Smooth muscle cell (in vitro differentiated cells): Measurements from ENCODE around the gene CDH4. TPM values are rescaled to one million over a fixed set of nuclear protein-coding genes. Genes with fewer than 3 reads are reported as not detected.

Experiments
- DNase-seq: peaks from one replicate; lab custom pipeline; 2025; ENCODE audit not compliant: unreplicated experiment; lab: John Stamatoyannopoulos, UW
- H2AFZ ChIP-seq: fragments of 200-600 bp; sonication (generic); 2 replicates; pipeline ENCODE4 v1.6.0; 2016; ENCODE audit warnings: antibody characterized with exemption, low read depth, mild to moderate bottlenecking
- H3F3A ChIP-seq: fragments of 200-600 bp; sonication (generic); 2 replicates; pipeline ENCODE4 v1.6.0; 2017; ENCODE audit warnings: antibody characterized with exemption, low read depth
- H3K27ac ChIP-seq: fragments of 200-600 bp; sonication (generic); 2 replicates; pipeline ENCODE4 v1.5.1; 2016; ENCODE audit warnings: low read depth, mild to moderate bottlenecking
- H3K27me3 ChIP-seq: fragments of 200-600 bp; sonication (generic); 2 replicates; pipeline ENCODE4 v1.6.1; 2016; ENCODE audit warnings: low read depth, mild to moderate bottlenecking
- H3K36me3 ChIP-seq: fragments of 200-600 bp; sonication (generic); 2 replicates; pipeline ENCODE4 v1.5.1; 2016; ENCODE audit warnings: low read depth
- H3K4me1 ChIP-seq: fragments of 200-600 bp; sonication (generic); 2 replicates; pipeline ENCODE4 v1.5.1; 2016; ENCODE audit warnings: low read depth
- H3K4me2 ChIP-seq: fragments of 200-600 bp; sonication (generic); 2 replicates; pipeline ENCODE4 v1.6.0; 2016; ENCODE audit warnings: mild to moderate bottlenecking
- H3K4me3 ChIP-seq: fragments of 200-600 bp; sonication (generic); 2 replicates; pipeline ENCODE4 v1.5.1; 2016; ENCODE audit warnings: mild to moderate bottlenecking
- H3K79me2 ChIP-seq: fragments of 200-600 bp; sonication (generic); 2 replicates; pipeline ENCODE4 v1.6.0; 2016; ENCODE audit warnings: low read depth, mild to moderate bottlenecking
- H3K9ac ChIP-seq: fragments of 200-600 bp; sonication (generic); 2 replicates; pipeline ENCODE4 v1.6.0; 2016; ENCODE audit warnings: low read depth
- H3K9me3 ChIP-seq: fragments of 200-600 bp; sonication (generic); replicated peaks from 2 replicates; pipeline ENCODE4 v1.5.1; 2016; ENCODE audit warnings: low read depth
- H4K20me1 ChIP-seq: fragments of 200-600 bp; sonication (generic); 2 replicates; pipeline ENCODE4 v1.6.0; 2016; ENCODE audit warnings: low read depth
- WGBS: methylation state at CpG from one replicate; pipeline ENCODE4 v1.1.7; 2016; ENCODE audit warnings: low lambda C conversion rate; 5-methylcytosine and 5-hydroxymethylcytosine counted together
- polyA plus RNA-seq: library from polyadenylated mRNA; unstranded; fragments of >200 nt; fragmentation: Nextera tagmentation; extraction: Ambion mirVana; gene quantifications from 2 replicates; pipeline ENCODE4 v1.2.1, GENCODE V29; 2016
- total RNA-seq: library from RNA; depleted of rRNA; stranded (reverse); fragments of >200 nt; gene quantifications from 2 replicates; pipeline ENCODE4 v1.2.3, GENCODE V29; 2014
- TF ChIP-seq, protein P1 (sequence below): fragments of 200-600 bp; sonication (generic); IDR thresholded peaks from 2 replicates; pipeline ENCODE4 v1.5.1; 2017; ENCODE audit warnings: borderline replicate concordance, mild to moderate bottlenecking, antibody characterized with exemption; ENCODE audit not compliant: insufficient read depth, poor library complexity, severe bottlenecking

The CDH4 gene
- total and polyA plus RNA-seq, 2 experiments from 2014 or later = 0.03 to 0.04 TPM

DNA sequence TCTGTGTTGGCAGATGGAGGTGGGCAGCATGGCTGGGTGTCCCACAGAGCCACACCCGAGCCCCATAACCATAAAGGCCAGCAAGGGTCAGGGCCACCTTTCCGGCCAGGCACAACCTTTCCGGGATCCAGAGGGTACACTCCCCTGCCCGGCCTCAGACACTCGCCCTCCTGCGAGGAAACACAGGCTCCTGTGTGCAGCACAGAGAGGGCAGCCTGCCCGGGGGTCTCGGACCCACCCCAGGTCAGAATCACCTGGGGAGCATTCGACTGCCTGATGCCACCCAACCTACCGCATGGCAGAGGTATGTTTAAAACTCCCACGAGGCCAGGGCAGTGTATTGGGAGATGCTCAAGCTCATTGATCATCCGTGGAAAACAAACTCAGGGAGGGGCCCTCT lies 553.3 kb downstream of the CDH4 start:
- Histone ChIP-seq H2AFZ (no peak overlapping the region), H3K36me3 (no peaks in the 10 kb centered on the region), H3K9me3 (no peaks in the 10 kb centered on the region), H3K27me3 (no peaks in the 10 kb centered on the region), H3K27ac (no peak overlapping the region), H3K4me2 (no peak overlapping the region), H3K4me1 (peaks cover 9% of the 10 kb centered on the region), H3F3A (no peaks in the 10 kb centered on the region), H3K79me2 (no peaks in the 10 kb centered on the region), H4K20me1 (no peaks in the 10 kb centered on the region), H3K9ac (no peak overlapping the region), H3K4me3 (no peak overlapping the region)
- DNase-seq = no peak
- 88% methylated on average over 12 of the region's 12 CpGs for WGBS
- TF ChIP-seq, protein P1, sequence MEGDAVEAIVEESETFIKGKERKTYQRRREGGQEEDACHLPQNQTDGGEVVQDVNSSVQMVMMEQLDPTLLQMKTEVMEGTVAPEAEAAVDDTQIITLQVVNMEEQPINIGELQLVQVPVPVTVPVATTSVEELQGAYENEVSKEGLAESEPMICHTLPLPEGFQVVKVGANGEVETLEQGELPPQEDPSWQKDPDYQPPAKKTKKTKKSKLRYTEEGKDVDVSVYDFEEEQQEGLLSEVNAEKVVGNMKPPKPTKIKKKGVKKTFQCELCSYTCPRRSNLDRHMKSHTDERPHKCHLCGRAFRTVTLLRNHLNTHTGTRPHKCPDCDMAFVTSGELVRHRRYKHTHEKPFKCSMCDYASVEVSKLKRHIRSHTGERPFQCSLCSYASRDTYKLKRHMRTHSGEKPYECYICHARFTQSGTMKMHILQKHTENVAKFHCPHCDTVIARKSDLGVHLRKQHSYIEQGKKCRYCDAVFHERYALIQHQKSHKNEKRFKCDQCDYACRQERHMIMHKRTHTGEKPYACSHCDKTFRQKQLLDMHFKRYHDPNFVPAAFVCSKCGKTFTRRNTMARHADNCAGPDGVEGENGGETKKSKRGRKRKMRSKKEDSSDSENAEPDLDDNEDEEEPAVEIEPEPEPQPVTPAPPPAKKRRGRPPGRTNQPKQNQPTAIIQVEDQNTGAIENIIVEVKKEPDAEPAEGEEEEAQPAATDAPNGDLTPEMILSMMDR = no peak

DNA sequence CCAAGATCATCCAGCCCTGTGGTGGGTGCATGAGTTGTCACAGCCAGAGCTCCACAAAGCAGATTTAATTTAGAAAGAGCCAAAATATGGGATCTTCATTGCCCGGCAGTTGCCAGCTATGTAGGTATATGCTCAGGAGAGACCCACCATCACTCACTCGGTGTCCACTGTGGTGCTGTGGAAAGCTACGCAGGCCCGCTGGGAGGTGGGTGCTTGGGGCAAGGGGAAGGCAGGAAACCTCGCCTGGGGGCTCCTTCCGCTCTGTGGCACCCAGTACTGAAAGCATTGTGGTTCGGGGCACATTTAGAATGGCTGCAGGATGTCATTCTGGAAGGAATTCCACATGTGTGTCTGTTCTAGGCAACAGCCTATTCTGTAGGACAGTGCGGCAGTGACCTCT lies 553.7 kb downstream of the CDH4 start:
- Histone ChIP-seq H3K4me3 (no peak overlapping the region), H3K79me2 (no peaks in the 10 kb centered on the region), H3K4me2 (no peak overlapping the region), H3K9me3 (no peaks in the 10 kb centered on the region), H2AFZ (no peak overlapping the region), H3K27ac (no peak overlapping the region), H3K9ac (no peak overlapping the region), H3K27me3 (no peaks in the 10 kb centered on the region), H4K20me1 (no peaks in the 10 kb centered on the region), H3F3A (no peaks in the 10 kb centered on the region), H3K4me1 (peaks cover 9% of the 10 kb centered on the region), H3K36me3 (no peaks in the 10 kb centered on the region)
- DNase-seq = no peak
- WGBS = 96% methylated on average over 8 of the region's 8 CpGs
- TF ChIP-seq, protein P1 = no peak

DNA sequence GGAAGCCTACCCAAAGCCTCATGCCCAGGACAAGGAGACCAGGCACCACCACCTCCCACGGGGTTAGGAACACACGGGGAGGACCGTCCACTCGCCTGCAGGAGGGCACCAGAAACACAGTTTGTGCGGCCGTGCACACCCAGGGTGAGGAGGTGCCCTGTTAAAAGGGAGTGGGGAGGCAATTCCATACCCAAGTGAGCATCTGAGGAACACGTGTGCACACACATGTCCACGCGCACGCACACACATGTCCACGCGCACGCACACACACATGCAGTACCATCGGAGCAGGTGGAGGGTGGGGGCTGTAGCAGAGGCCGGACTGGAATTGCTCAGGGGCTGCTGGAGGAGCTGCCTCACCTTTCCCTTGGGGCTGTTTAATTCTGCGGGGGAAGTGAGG lies 554.3 kb downstream of the CDH4 start:
- Histone ChIP-seq H3K4me3 (no peak overlapping the region), H3K9me3 (no peaks in the 10 kb centered on the region), H3K4me1 (peaks cover 9% of the 10 kb centered on the region), H3K27me3 (peaks cover 4% of the 10 kb centered on the region), H3F3A (no peaks in the 10 kb centered on the region), H2AFZ (no peak overlapping the region), H3K27ac (no peak overlapping the region), H3K4me2 (no peak overlapping the region), H4K20me1 (no peaks in the 10 kb centered on the region), H3K36me3 (no peaks in the 10 kb centered on the region), H3K79me2 (no peaks in the 10 kb centered on the region), H3K9ac (no peak overlapping the region)
- TF ChIP-seq, protein P1 = no peak
- WGBS = 95% methylated on average over 16 of the region's 16 CpGs
- no peak for DNase-seq

DNA sequence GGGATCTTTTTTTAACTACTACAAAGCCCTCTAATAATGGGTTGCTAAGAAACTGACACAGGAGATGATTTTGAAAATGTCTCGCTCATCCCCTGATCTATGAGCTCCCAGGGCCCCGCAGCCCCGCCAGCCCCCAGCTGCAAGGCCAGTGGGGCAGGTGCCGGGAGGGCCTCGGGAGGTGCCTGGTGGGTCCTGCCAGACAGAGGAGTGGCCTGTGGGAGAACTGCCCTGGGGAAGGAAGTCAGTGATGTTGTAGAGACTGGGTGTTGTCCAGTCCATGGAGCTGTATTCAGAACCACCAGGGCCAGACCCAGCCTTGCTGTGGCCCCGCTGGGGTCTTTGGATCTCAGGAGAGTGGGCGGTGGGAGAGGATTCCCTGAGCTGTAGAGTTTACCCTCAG lies 554.9 kb downstream of the CDH4 start:
- H3K79me2 ChIP-seq = no peaks in the 10 kb centered on the region
- no peak overlapping the region for H2AFZ ChIP-seq
- 90% methylated on average over 7 of the region's 7 CpGs for WGBS
- no peak for DNase-seq
- no peaks in the 10 kb centered on the region for H4K20me1 ChIP-seq
- no peak overlapping the region for H3K4me2 ChIP-seq
- H3K9me3 ChIP-seq = no peaks in the 10 kb centered on the region
- no peak overlapping the region for H3K4me3 ChIP-seq
- H3K27me3 ChIP-seq = peaks cover 4% of the 10 kb centered on the region
- no peaks in the 10 kb centered on the region for H3K36me3 ChIP-seq
- H3F3A ChIP-seq = no peaks in the 10 kb centered on the region
- H3K4me1 ChIP-seq = peaks cover 9% of the 10 kb centered on the region
- H3K9ac ChIP-seq = no peak overlapping the region
- TF ChIP-seq, protein P1 = no peak
- H3K27ac ChIP-seq = no peak overlapping the region
